ENCODE results near the gene EML5.

DNA sequence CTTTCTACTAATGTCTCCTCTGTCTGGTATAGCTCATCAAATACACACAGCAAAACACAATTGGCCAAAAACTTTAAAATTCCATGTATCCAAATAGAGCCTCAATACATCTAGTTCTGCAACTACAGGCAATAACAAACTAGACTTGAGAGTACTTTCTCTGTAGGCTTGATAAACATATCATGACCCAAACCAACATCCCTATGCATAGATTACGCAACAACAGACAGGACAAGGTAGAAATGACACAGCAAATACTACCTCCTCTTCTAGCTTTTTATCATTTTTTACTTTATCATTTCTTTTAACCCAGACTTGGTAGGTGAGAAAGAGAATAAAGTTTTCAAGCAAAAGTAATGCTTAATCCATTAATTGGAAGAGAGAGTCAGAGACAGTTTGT is 41.8 kb downstream of the EML5 start:
- TF ChIP-seq POLR2AphosphoS5 (IDR thresholded peaks at IDR 0.05) (no peak), POLR2A (IDR thresholded peaks at IDR 0.05) (no peak)
- TF ChIP-seq, protein P1, sequence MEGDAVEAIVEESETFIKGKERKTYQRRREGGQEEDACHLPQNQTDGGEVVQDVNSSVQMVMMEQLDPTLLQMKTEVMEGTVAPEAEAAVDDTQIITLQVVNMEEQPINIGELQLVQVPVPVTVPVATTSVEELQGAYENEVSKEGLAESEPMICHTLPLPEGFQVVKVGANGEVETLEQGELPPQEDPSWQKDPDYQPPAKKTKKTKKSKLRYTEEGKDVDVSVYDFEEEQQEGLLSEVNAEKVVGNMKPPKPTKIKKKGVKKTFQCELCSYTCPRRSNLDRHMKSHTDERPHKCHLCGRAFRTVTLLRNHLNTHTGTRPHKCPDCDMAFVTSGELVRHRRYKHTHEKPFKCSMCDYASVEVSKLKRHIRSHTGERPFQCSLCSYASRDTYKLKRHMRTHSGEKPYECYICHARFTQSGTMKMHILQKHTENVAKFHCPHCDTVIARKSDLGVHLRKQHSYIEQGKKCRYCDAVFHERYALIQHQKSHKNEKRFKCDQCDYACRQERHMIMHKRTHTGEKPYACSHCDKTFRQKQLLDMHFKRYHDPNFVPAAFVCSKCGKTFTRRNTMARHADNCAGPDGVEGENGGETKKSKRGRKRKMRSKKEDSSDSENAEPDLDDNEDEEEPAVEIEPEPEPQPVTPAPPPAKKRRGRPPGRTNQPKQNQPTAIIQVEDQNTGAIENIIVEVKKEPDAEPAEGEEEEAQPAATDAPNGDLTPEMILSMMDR (IDR thresholded peaks at IDR 0.05) = no peak
